Stimulated activated naive B cell treated with anti-CD40 and anti-IgM and Interleukin-4, amounts not matched to agents 10 μg/mL and 1 μg/mL and 100 μg/mL, for 72 hours (primary cell): ENCODE data around the gene CFAP61.

Source experiments
- ATAC-seq, 2 donors: fragments of 150-1000 bp; cut with Tn5 transposase; replicated peaks; 2 replicates each; pipeline ENCODE4 v1.10.0; 2021; ENCODE audit warnings: moderate library complexity in 1 of 2
- DNase-seq: peaks from one replicate; pipeline ENCODE4 v3.0.0; 2021
- H3K27ac Mint-ChIP-seq: one replicate; pipeline ENCODE4 v1.8.0; 2022; ENCODE audit warnings: mild to moderate bottlenecking, mixed read lengths
- H3K27me3 Mint-ChIP-seq, 2 donors: one replicate each; pipeline ENCODE4 v1.8.0; 2022; ENCODE audit warnings: mixed read lengths in 2 of 2
- H3K36me3 Mint-ChIP-seq, 2 donors: one replicate each; pipeline ENCODE4 v1.8.0; 2022; ENCODE audit warnings: mixed read lengths in 2 of 2, mild to moderate bottlenecking in 1 of 2
- H3K4me1 Mint-ChIP-seq, 2 donors: one replicate each; pipeline ENCODE4 v1.8.0; 2022; ENCODE audit warnings: mixed read lengths in 2 of 2, mild to moderate bottlenecking in 1 of 2
- H3K4me3 Mint-ChIP-seq, 2 donors: one replicate each; pipeline ENCODE4 v1.8.0; 2022; ENCODE audit warnings: mild to moderate bottlenecking in 2 of 2, mixed read lengths in 2 of 2, moderate library complexity in 1 of 2
- H3K9me3 Mint-ChIP-seq, 2 donors: one replicate each; pipeline ENCODE4 v1.8.0; 2022; ENCODE audit warnings: mixed read lengths in 2 of 2, mild to moderate bottlenecking in 1 of 2

The CFAP61 gene

GRCh38 chr20:20267685-20268370, 215.5 kb downstream of the CFAP61 start:
- H3K9me3 Mint-ChIP-seq, result no peaks in the 10 kb centered on the region
- H3K36me3 Mint-ChIP-seq, result no peaks in the 10 kb centered on the region
- no peaks in the 10 kb centered on the region for H3K4me1 Mint-ChIP-seq
- DNase-seq (no peak), ATAC-seq (no peak)
- H3K4me3 Mint-ChIP-seq, result no peak overlapping the region
- peaks cover 11% of the 10 kb centered on the region in 2 donors for H3K27me3 Mint-ChIP-seq
- no peak overlapping the region for H3K27ac Mint-ChIP-seq

DNA sequence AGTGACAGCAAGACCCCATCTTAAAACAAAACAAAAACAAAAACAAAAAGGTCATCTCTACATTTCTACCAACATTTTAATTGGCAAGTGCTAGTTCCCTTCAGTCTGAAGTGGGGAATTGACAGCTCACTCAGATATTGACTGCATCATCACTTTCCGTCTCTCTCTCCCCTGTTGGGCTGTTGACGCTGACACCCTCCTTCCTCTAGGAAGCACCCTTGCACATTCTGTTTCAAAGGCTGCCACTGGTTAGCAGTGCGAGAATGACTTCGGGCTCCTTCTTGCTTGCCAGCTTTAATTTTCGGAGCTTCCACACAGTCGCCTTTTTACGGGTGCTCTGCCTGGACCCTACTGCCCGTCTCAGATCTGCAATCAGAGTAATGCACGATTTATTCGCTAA, 218.9 kb downstream of the CFAP61 start:
- no peaks in the 10 kb centered on the region for H3K36me3 Mint-ChIP-seq
- H3K4me3 Mint-ChIP-seq, result no peak overlapping the region
- no peak for ATAC-seq
- no peaks in the 10 kb centered on the region for H3K4me1 Mint-ChIP-seq
- H3K9me3 Mint-ChIP-seq, result no peaks in the 10 kb centered on the region
- no peak for DNase-seq
- peaks cover 11 to 17% of the 10 kb centered on the region in 2 donors for H3K27me3 Mint-ChIP-seq
- H3K27ac Mint-ChIP-seq, result no peak overlapping the region

GRCh38 chr20:20272686-20273085, 220.4 kb downstream of the CFAP61 start:
- ATAC-seq, result no peak
- no peaks in the 10 kb centered on the region for H3K36me3 Mint-ChIP-seq
- H3K4me1 Mint-ChIP-seq, result no peaks in the 10 kb centered on the region
- no peaks in the 10 kb centered on the region for H3K9me3 Mint-ChIP-seq
- no peak overlapping the region for H3K4me3 Mint-ChIP-seq
- no peak overlapping the region for H3K27ac Mint-ChIP-seq
- peaks cover 10 to 20% of the 10 kb centered on the region in 2 donors for H3K27me3 Mint-ChIP-seq
- no peak for DNase-seq

GRCh38 chr20:20273286-20273685, 221.0 kb downstream of the CFAP61 start:
- no peaks in the 10 kb centered on the region for H3K9me3 Mint-ChIP-seq
- ATAC-seq (no peak), DNase-seq (no peak)
- peaks cover 15 to 26% of the 10 kb centered on the region in 2 donors for H3K27me3 Mint-ChIP-seq
- no peaks in the 10 kb centered on the region for H3K36me3 Mint-ChIP-seq
- H3K27ac Mint-ChIP-seq, result no peak overlapping the region
- H3K4me1 Mint-ChIP-seq, result no peaks in the 10 kb centered on the region
- no peak overlapping the region for H3K4me3 Mint-ChIP-seq

- Mint-ChIP-seq H3K27me3 (peaks cover 26 to 34% of the 10 kb centered on the region in 2 donors), H3K9me3 (peaks cover 0 to under 1% of the 10 kb centered on the region in 2 donors), H3K4me3 (no peak overlapping the region), H3K36me3 (no peaks in the 10 kb centered on the region), H3K27ac (no peak overlapping the region), H3K4me1 (no peaks in the 10 kb centered on the region)
- no peak for DNase-seq
- no peak for ATAC-seq
These were observed 222.5 kb downstream of the CFAP61 start for GRCh38 chr20:20274821-20275220.

- ATAC-seq (no peak), DNase-seq (no peak)
- Mint-ChIP-seq H3K4me1 (no peaks in the 10 kb centered on the region), H3K9me3 (peaks cover 0 to 3% of the 10 kb centered on the region in 2 donors), H3K36me3 (no peaks in the 10 kb centered on the region), H3K27me3 (peaks cover 31 to 37% of the 10 kb centered on the region in 2 donors), H3K27ac (no peak overlapping the region), H3K4me3 (no peak overlapping the region)
These were observed 223.3 kb downstream of the CFAP61 start for GRCh38 chr20:20275636-20276035.

GRCh38 chr20:20276811-20277530, 224.6 kb downstream of the CFAP61 start:
- Mint-ChIP-seq H3K9me3 (peaks cover 0 to 3% of the 10 kb centered on the region in 2 donors), H3K36me3 (no peaks in the 10 kb centered on the region), H3K4me3 (no peak overlapping the region), H3K27me3 (peaks cover 33% of the 10 kb centered on the region in 2 donors), H3K4me1 (no peaks in the 10 kb centered on the region), H3K27ac (no peak overlapping the region)
- DNase-seq, result no peak
- no peak for ATAC-seq

- DNase-seq (no peak), ATAC-seq (no peak)
- H3K36me3 Mint-ChIP-seq, result no peaks in the 10 kb centered on the region
- peaks cover 0 to 3% of the 10 kb centered on the region in 2 donors for H3K9me3 Mint-ChIP-seq
- H3K4me1 Mint-ChIP-seq, result no peaks in the 10 kb centered on the region
- no peak overlapping the region for H3K4me3 Mint-ChIP-seq
- H3K27ac Mint-ChIP-seq, result no peak overlapping the region
- peaks cover 37 to 38% of the 10 kb centered on the region in 2 donors for H3K27me3 Mint-ChIP-seq
These were observed 225.6 kb downstream of the CFAP61 start for GRCh38 chr20:20277894-20278335.

GRCh38 chr20:20286061-20286460, 233.7 kb downstream of the CFAP61 start:
- H3K27ac Mint-ChIP-seq, result no peak overlapping the region
- ATAC-seq, result no peak
- no peak overlapping the region for H3K4me3 Mint-ChIP-seq
- peaks cover 2 to 5% of the 10 kb centered on the region in 2 donors for H3K9me3 Mint-ChIP-seq
- H3K27me3 Mint-ChIP-seq, result peaks cover 29 to 39% of the 10 kb centered on the region in 2 donors
- peaks cover 0 to 4% of the 10 kb centered on the region in 2 donors for H3K36me3 Mint-ChIP-seq
- DNase-seq, result no peak
- H3K4me1 Mint-ChIP-seq, result no peaks in the 10 kb centered on the region

DNA sequence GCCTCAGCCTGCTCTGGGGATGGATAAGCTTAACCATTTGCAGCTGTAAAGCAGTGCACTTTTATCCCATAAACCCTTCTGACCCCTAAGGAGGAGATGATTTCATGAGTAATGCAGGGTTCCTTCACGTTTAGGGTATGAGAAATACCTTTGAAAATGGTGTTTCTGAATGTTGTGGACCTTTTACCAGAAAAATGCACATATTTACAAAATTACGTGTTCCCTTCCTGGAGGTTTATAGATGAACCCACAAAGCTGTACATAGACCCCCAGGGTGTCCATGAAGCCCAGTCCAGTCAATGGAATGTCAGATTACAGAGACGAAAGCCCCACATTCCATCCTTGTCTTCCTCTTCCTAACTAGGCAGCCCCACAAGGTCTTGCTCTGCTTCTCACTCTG, 237.0 kb downstream of the CFAP61 start:
- Mint-ChIP-seq H3K4me3 (no peak overlapping the region), H3K27me3 (peaks cover 19 to 35% of the 10 kb centered on the region in 2 donors), H3K9me3 (no peaks in the 10 kb centered on the region), H3K36me3 (peaks cover 0 to 4% of the 10 kb centered on the region in 2 donors), H3K27ac (no peak overlapping the region), H3K4me1 (no peaks in the 10 kb centered on the region)
- no peak for DNase-seq
- no peak for ATAC-seq

- no peaks in the 10 kb centered on the region for H3K9me3 Mint-ChIP-seq
- H3K27me3 Mint-ChIP-seq, result peaks cover 11 to 13% of the 10 kb centered on the region in 2 donors
- no peaks in the 10 kb centered on the region for H3K36me3 Mint-ChIP-seq
- no peak for ATAC-seq
- DNase-seq, result no peak
- no peak overlapping the region for H3K27ac Mint-ChIP-seq
- no peak overlapping the region for H3K4me3 Mint-ChIP-seq
- no peaks in the 10 kb centered on the region for H3K4me1 Mint-ChIP-seq
These were observed 240.1 kb downstream of the CFAP61 start for GRCh38 chr20:20292472-20292871.

GRCh38 chr20:20293141-20293540, 240.8 kb downstream of the CFAP61 start:
- Mint-ChIP-seq H3K9me3 (no peaks in the 10 kb centered on the region), H3K4me1 (no peaks in the 10 kb centered on the region), H3K4me3 (no peak overlapping the region), H3K36me3 (no peaks in the 10 kb centered on the region), H3K27me3 (peaks cover 6 to 8% of the 10 kb centered on the region in 2 donors), H3K27ac (no peak overlapping the region)
- ATAC-seq (no peak), DNase-seq (no peak)

GRCh38 chr20:20293691-20294385, 241.5 kb downstream of the CFAP61 start:
- Mint-ChIP-seq H3K4me3 (no peak overlapping the region), H3K36me3 (no peaks in the 10 kb centered on the region), H3K4me1 (no peaks in the 10 kb centered on the region), H3K27me3 (peaks cover 8 to 11% of the 10 kb centered on the region in 2 donors), H3K27ac (no peak overlapping the region), H3K9me3 (no peaks in the 10 kb centered on the region)
- DNase-seq, result no peak
- ATAC-seq, result no peak

DNA sequence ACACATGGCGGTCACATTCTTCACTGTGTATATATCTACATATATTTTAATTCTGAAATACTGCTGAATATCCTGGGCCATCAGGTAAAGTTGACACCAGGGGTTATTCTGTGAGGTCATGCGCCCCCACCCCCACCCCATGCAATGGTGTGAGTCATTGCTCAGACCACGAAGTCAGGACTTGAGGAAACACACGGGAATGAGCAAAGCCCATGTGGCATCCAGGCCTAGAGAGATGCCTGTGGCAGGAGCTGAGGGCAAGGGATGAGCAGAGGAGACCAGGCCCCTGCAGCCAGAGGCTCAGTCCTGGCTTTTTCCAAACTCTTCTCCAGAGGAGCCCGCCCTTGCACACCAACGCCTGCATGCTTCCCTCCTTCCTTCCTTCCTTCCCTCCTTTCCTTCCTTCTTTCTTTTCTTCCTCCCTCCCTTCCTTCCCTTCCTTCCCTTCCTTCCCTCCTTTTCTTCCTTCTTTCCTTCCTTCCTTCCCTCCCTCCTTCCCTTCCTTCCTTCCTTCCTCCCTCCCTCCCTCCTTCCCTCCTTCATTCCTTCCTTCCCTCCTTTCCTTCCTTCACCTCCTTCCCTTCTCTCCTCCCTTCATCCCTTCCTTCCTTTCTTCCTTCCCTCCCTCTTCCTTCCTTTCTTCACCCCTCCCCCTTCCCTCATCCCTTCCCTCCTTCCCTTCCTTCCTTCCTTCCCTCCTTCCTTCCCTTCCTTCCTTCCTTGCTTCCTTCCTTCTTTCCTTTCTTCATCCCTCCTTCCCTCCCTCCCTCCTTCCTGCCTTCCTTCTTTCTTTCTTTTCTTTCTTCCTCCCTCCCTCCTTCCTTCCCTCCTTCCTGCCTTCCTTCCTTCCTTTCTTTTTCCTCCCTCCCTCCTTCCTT, 243.5 kb downstream of the CFAP61 start:
- Mint-ChIP-seq H3K27me3 (peaks cover 8 to 11% of the 10 kb centered on the region in 2 donors), H3K4me3 (no peak overlapping the region), H3K9me3 (no peaks in the 10 kb centered on the region), H3K4me1 (no peaks in the 10 kb centered on the region), H3K27ac (no peak overlapping the region), H3K36me3 (no peaks in the 10 kb centered on the region)
- ATAC-seq, result no peak
- no peak for DNase-seq
